Transverse colon (tissue), 4 donors: ENCODE measurements around the gene RUNX1.

ENCODE experiments used
- CTCF ChIP-seq, 5 experiments: fragments of 200-600 bp in 3 of 5; fragments of 450-650 bp in 2 of 5; sonication (generic) in 3 of 5; IDR thresholded peaks; 1 replicate in 2 of 5; 2 replicates in 3 of 5; pipeline ENCODE4 v1.5.1; 2016 to 2017; ENCODE audit warnings: antibody characterized with exemption in 5 of 5, inconsistent platforms in 3 of 5, mild to moderate bottlenecking in 2 of 5, moderate library complexity in 1 of 5
- POLR2A ChIP-seq: fragments of 450-650 bp; IDR thresholded peaks from one replicate; pipeline ENCODE4 v1.6.1; 2016; ENCODE audit warnings: antibody characterized with exemption, mild to moderate bottlenecking, moderate library complexity
- POLR2AphosphoS5 ChIP-seq, 3 donors: sonication (generic); formaldehyde crosslinking; IDR thresholded peaks; one replicate each; pipeline ENCODE4 v1.6.1; 2016; ENCODE audit warnings: antibody characterized with exemption in 3 of 3

- TF ChIP-seq CTCF (IDR thresholded peaks at IDR 0.05) (no peak), POLR2A (no peak), POLR2AphosphoS5 (IDR thresholded peaks at IDR 0.05) (no peak)
Measured at GRCh38 chr21:34768326-34768725, 280.8 kb downstream of the RUNX1 start.
